ENCODE data around the gene TEX38.

DNA sequence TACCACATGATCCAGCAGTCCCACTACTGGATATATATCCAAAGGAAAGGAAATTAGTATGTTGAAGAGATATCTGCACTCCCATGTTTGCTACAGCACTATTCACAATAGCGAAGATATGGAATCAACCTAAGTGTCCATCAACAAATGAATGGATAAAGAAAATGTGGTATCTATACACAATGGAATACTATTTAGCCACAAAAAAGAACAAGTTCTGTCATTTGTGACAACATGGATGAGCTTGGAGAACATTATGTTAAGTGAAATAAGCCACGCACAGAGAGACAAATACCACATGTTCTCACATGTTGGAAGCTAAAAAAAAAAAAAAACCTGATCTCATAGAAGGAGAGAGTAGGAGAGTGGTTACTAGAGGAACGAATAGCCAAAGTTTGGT, 21.2 kb upstream of the TEX38 start:
- TF ChIP-seq CTCF (conservative IDR thresholded peaks at IDR 0.05; ENCODE audit: low read length) = no peak
- no peak for TF ChIP-seq EZH2phosphoT487 (IDR thresholded peaks at IDR 0.05; ENCODE audit: borderline replicate concordance)

All from Loucy (cell line).